K562 (cell line): ENCODE data around the gene SV2C. TPM values are rescaled to one million over a fixed set of nuclear protein-coding genes. Genes with fewer than 3 reads are reported as not detected.
A peak's percentile ranks its signal among the peaks of the same experiment; 100 is the strongest.

Experiments
- ARID4B ChIP-seq: sonication (generic); formaldehyde crosslinking; IDR thresholded peaks from 2 replicates; pipeline ENCODE4 v1.8.0; 2022; ENCODE audit warnings: mild to moderate bottlenecking, missing genetic modification reagents
- ARNT ChIP-seq, 2 experiments: fragments of 450-650 bp; IDR thresholded peaks; 2 replicates each; pipeline ENCODE4 v1.6.1; 2016; ENCODE audit warnings: mild to moderate bottlenecking in 1 of 2
- HMG20A ChIP-seq: fragments of 450-650 bp; formaldehyde crosslinking; conservative IDR thresholded peaks from 2 replicates; pipeline ENCODE4 v1.4.0; 2020; ENCODE audit warnings: mild to moderate bottlenecking, mixed read lengths
- ILF3 ChIP-seq: fragments of 450-650 bp; IDR thresholded peaks from 2 replicates; pipeline ENCODE4 v1.6.1; 2018; ENCODE audit warnings: antibody characterized with exemption, mild to moderate bottlenecking, moderate library complexity, borderline replicate concordance
- MNT ChIP-seq, 2 experiments: fragments of 450-650 bp; conservative IDR thresholded peaks; 2 replicates each; pipeline ENCODE4 v1.6.1; 2017; ENCODE audit warnings: mild to moderate bottlenecking in 2 of 2, moderate library complexity in 2 of 2
- NR2F6 ChIP-seq: fragments of 450-650 bp; formaldehyde crosslinking; IDR thresholded peaks from 2 replicates; pipeline ENCODE4 v1.4.0; 2020; ENCODE audit warnings: mild to moderate bottlenecking
- NRF1 ChIP-seq, 2 experiments: fragments of 450-650 bp; IDR thresholded peaks in 1 of 2; conservative IDR thresholded peaks in 1 of 2; 2 replicates each; pipeline ENCODE4 v1.6.1; 2014; ENCODE audit warnings: mild to moderate bottlenecking in 2 of 2
- POU5F1 ChIP-seq: fragments of 150-350 bp; IDR thresholded peaks from 2 replicates; pipeline ENCODE4 v1.6.1; 2014; ENCODE audit warnings: borderline replicate concordance, low read length, low read depth, mild to moderate bottlenecking; ENCODE audit not compliant: partially characterized antibody
- RNF2 ChIP-seq: sonication (generic); IDR thresholded peaks from 2 replicates; pipeline ENCODE4 v1.6.1; 2016
- STAT5A ChIP-seq: IDR thresholded peaks from 2 replicates; pipeline ENCODE4 v1.6.1; 2012; ENCODE audit warnings: low read length, inconsistent platforms, borderline replicate concordance
- ZFPM2 ChIP-seq: fragments of 250-450 bp; sonication (Bioruptor Pico); IDR thresholded peaks from 2 replicates; pipeline ENCODE4 v1.5.1; 2022; ENCODE audit warnings: mild to moderate bottlenecking
- ZKSCAN8 ChIP-seq: fragments of 200-800 bp; sonication (Bioruptor generic); IDR thresholded peaks from 2 replicates; pipeline ENCODE4 v1.6.1; 2016; ENCODE audit warnings: missing genetic modification characterization, missing compliant biosample characterization
- ZNF274 ChIP-seq: IDR thresholded peaks from 2 replicates; pipeline ENCODE4 v1.6.1; 2011; ENCODE audit warnings: low read depth, mild to moderate bottlenecking, low read length, moderate library complexity, borderline replicate concordance
- polyA plus RNA-seq, 8 experiments: library from polyadenylated mRNA; depleted of rRNA in 4 of 8; stranded (reverse) in 5 of 8; unstranded in 3 of 8; fragments of >200 nt; fragmentation: Nextera tagmentation in 2 of 8; fragmentation: Illumina TruSeq in 1 of 8; extraction: Ambion mirVana in 2 of 8; extraction: Trizol in 1 of 8; gene quantifications; 2 replicates each; pipeline versions ENCODE4 v1.2.1 to v1.2.3, GENCODE V29; 2011 to 2014; ENCODE audit warnings: inconsistent platforms in 1 of 8, missing spikeins in 1 of 8
- total RNA-seq, 7 experiments: library from RNA; depleted of rRNA in 6 of 7; stranded (reverse); fragments of >200 nt in 6 of 7; fragmentation: Illumina TruSeq in 2 of 7; extraction: Trizol in 2 of 7; gene quantifications; 2 replicates each; pipeline versions ENCODE4 v1.2.1 to v1.2.3, GENCODE V29; 2011 to 2021; ENCODE audit warnings: low replicate concordance in 1 of 7
- TF ChIP-seq, protein P1 (sequence below), 3 experiments: IDR thresholded peaks in 2 of 3; conservative IDR thresholded peaks in 1 of 3; 2 replicates each; pipeline ENCODE4 v1.5.1; 2011 to 2012; ENCODE audit warnings: low read length in 3 of 3, mild to moderate bottlenecking in 3 of 3, control low read depth in 2 of 3, improper control_type of control experiment in 1 of 3, inconsistent platforms in 1 of 3, low read depth in 1 of 3, mixed read lengths in 1 of 3, moderate library complexity in 1 of 3; ENCODE audit not compliant: insufficient read depth in 2 of 3
- TF ChIP-seq, protein P2 (sequence below): sonication (generic); formaldehyde crosslinking; IDR thresholded peaks from 2 replicates; pipeline ENCODE4 v1.8.1; 2023; ENCODE audit warnings: mild to moderate bottlenecking, missing genetic modification reagents
- TF ChIP-seq, protein P3 (sequence below): fragments of 250-450 bp; sonication (Bioruptor Pico); IDR thresholded peaks from 2 replicates; pipeline ENCODE4 v1.8.0; 2022; ENCODE audit warnings: inconsistent platforms, mild to moderate bottlenecking, moderate library complexity, borderline replicate concordance

The SV2C gene
- total and polyA plus RNA-seq, 9 of the 15 experiments (the other 6 are each of a cell fraction or from before 2014, with no cell fraction given), result 0.05 TPM; not detected in 8

GRCh38 chr5:76319673-76320072 lies 236.5 kb downstream of the SV2C start (continued):
- TF ChIP-seq, protein P1, sequence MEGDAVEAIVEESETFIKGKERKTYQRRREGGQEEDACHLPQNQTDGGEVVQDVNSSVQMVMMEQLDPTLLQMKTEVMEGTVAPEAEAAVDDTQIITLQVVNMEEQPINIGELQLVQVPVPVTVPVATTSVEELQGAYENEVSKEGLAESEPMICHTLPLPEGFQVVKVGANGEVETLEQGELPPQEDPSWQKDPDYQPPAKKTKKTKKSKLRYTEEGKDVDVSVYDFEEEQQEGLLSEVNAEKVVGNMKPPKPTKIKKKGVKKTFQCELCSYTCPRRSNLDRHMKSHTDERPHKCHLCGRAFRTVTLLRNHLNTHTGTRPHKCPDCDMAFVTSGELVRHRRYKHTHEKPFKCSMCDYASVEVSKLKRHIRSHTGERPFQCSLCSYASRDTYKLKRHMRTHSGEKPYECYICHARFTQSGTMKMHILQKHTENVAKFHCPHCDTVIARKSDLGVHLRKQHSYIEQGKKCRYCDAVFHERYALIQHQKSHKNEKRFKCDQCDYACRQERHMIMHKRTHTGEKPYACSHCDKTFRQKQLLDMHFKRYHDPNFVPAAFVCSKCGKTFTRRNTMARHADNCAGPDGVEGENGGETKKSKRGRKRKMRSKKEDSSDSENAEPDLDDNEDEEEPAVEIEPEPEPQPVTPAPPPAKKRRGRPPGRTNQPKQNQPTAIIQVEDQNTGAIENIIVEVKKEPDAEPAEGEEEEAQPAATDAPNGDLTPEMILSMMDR (IDR thresholded peaks at IDR 0.05 in 2 of 3, conservative IDR thresholded peaks at IDR 0.05 in 1 of 3; ENCODE audit: insufficient read depth in 2 of 3, low read depth in 1 of 3, low read length in 3 of 3), result no peak
- TF ChIP-seq, protein P2, sequence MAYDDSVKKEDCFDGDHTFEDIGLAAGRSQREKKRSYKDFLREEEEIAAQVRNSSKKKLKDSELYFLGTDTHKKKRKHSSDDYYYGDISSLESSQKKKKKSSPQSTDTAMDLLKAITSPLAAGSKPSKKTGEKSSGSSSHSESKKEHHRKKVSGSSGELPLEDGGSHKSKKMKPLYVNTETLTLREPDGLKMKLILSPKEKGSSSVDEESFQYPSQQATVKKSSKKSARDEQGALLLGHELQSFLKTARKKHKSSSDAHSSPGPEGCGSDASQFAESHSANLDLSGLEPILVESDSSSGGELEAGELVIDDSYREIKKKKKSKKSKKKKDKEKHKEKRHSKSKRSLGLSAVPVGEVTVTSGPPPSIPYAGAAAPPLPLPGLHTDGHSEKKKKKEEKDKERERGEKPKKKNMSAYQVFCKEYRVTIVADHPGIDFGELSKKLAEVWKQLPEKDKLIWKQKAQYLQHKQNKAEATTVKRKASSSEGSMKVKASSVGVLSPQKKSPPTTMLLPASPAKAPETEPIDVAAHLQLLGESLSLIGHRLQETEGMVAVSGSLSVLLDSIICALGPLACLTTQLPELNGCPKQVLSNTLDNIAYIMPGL (CRISPR knock-in tag), result no peak
- TF ChIP-seq, protein P3, sequence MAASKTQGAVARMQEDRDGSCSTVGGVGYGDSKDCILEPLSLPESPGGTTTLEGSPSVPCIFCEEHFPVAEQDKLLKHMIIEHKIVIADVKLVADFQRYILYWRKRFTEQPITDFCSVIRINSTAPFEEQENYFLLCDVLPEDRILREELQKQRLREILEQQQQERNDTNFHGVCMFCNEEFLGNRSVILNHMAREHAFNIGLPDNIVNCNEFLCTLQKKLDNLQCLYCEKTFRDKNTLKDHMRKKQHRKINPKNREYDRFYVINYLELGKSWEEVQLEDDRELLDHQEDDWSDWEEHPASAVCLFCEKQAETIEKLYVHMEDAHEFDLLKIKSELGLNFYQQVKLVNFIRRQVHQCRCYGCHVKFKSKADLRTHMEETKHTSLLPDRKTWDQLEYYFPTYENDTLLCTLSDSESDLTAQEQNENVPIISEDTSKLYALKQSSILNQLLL (CRISPR knock-in tag), result no peak
- TF ChIP-seq NR2F6, result no peak
- TF ChIP-seq MNT (conservative IDR thresholded peaks at IDR 0.05), result peak in 1 of 2 experiments; percentile 48; a peak in 1 of 4 replicates
- TF ChIP-seq ILF3, result 0 out of 2 replicates have a peak, but pooled peaks have one; percentile 75
- TF ChIP-seq HMG20A (CRISPR knock-in tag), result no peak
- peak in 1 of 2 experiments; percentile 85; a peak in 1 of 4 replicates for TF ChIP-seq ARNT (IDR thresholded peaks at IDR 0.05)
- peak; percentile 68; the same call in 1 of the 2 replicates for TF ChIP-seq ZKSCAN8
- peak; percentile 87 for TF ChIP-seq STAT5A
- no peak for TF ChIP-seq NRF1 (conservative IDR thresholded peaks at IDR 0.05 in 1 of 2, IDR thresholded peaks at IDR 0.05 in 1 of 2)
- no peak for TF ChIP-seq ZNF274
- TF ChIP-seq POU5F1, result no peak
- peak; percentile 92 for TF ChIP-seq RNF2
- TF ChIP-seq ZFPM2 (CRISPR knock-in tag), result no peak
- no peak for TF ChIP-seq ARID4B
